Measurements from ENCODE around the gene URM1. TPM values are rescaled to one million over a fixed set of nuclear protein-coding genes. Genes with fewer than 3 reads are reported as not detected.

Gene URM1
- total RNA-seq, 1 donor from 2014 or later, result 57.7 TPM

DNA sequence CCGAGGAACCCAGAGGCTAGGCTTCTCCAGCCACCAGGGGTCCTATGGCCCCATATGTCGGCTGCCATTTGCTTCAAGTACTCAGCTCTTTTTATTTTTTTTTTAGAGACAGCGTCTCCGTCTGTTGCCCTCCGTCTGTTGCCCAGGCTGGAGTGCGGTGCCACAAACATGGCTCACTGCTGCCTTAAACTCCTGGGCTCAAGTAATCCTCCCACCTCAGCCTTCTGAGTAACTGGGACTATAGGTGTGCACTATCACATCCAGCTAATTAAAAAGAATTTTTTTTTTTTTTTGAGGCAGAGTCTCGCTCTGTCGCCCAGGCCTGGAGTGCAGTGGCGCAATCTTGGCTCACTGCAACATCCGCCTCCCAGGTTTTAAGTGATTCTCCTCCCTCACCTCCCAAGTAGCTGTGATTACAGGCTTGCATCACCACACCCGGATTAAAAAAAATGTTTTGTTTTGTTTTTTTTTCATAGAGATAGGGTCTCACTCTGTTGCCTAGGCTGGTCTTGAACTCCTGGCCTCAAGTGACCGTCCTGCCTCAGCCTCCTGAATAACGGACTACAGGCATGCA is 58.4 kb downstream of the URM1 start:
- DNase-seq (ENCODE audit: low spot score), result no peak

DNA sequence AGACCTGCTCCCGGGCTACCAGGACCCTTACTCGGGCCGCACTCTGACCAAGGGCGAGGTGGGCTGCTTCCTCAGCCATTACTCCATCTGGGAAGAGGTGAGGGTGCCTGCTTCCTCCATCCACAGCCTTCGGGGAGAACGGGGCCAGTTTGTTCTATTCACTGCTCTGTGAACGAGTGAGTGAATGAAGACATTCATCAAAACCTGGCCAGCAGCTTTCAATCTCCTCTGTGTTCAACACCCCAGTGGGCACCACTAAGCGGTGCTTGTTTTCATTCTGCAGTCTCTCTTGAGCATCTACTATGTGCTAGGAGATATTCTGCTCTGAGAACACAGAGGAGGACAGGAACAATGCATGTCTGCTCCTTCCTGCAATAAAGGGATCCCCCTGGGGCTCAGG is 60.0 kb downstream of the URM1 start:
- no peak for DNase-seq (ENCODE audit: low spot score)

DNA sequence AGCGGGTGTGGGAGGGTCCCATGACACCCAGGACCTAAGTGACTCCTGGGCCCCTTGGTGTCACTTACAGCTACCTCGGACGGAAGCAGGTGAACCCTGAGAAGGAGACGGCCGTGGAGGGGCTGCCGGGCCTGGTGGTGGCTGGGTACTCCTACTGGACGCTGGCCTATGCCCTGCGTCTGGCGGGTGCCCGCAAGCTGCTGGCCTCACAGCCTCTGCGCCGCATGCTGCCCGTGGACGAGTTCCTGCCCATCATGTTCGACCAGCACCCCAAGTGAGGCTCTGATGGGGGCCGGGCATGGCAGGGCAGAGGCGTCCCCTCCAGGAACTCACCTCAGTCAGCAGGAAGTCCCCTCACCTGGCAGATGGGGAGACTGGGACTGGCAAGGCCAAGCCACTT is 63.2 kb downstream of the URM1 start:
- no peak for DNase-seq (ENCODE audit: low spot score)

DNA sequence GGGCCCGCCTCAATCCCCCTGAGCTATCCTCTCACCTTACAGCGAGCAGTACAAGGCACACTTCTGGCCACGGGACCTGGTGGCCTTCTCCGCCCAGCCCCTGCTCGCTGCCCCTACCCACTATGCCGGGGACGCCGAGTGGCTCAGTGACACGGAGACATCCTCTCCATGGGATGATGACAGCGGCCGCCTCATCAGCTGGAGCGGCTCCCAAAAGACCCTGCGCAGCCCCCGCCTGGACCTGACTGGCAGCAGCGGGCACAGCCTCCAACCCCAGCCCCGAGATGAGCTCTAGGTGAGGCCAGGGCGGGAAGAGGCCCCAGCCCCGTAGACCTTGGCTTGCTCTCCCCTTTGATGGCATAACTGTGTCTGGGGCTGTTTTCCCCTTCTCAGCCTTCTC is 64.4 kb downstream of the URM1 start:
- no peak for DNase-seq (ENCODE audit: low spot score)

DNA sequence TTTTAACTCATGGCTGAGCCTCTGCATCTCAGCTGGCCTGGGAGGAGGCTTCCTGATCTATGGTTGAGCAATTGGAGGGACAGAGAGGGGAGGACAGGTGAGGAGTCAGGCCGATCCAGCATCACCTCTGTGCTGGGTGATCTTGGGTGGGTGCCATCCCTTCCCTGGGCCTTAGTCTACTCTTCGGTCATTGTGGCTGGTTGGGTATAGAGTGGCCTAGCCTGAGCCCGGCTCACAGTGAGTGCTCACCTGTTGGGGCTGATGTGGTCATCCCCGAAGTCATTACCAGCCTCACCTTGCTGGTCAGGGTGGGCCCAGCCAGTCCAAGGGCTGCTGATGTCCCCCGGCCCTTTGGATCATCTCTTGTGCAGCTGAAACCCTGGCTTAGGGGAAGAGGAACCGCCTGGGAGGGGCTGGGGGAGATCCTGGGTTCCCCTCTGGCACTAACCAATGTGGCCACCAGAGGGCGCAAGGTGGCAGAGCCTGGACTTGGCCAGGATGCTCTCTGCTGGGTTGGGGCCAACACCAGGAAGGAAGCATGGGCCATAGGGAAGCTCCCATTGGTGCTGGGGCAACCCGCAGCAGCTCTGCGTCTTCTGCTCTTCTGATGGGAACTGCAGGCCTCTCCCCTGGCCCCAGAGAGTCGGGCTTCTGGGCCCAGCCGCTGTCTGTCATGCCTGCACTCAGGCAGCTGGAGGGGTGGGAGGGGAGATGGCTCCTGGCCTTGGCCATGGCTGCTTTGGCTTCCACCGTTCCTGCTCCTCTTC is 67.4 kb downstream of the URM1 start:
- DNase-seq (ENCODE audit: low spot score), result peak; percentile 83

DNA sequence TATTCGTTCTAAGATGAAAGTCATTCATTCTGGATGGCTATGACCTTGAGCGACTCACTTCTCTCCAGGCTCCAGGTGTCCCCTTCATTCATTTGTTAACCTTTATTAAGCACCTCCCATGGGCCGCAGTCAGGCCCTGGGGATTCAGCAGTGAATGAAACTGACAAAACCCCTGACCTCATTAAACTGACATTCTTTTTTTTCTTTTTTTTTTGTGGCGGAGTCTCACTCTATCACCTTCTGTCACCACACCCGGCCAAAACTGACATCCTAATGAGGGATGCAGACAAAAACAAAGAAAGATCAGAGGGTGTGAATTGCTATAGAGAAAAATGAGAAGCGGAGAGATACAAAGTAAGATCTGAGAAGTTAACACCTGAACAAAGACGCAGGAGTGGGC is 68.1 kb downstream of the URM1 start:
- no peak for DNase-seq (ENCODE audit: low spot score)

Other genes with a start within 250 kb of the URM1 start
- 87.8 TPM for gene PTGES2, start 243.6 kb upstream of the URM1 start, total RNA-seq
- 143 TPM for gene LCN2, start 221.9 kb upstream of the URM1 start, total RNA-seq
- gene BBLN, start 211.1 kb upstream of the URM1 start, total RNA-seq, result 179 TPM
- gene CIZ1, start 179.8 kb upstream of the URM1 start, total RNA-seq, result 134 TPM
- 31.4 TPM for gene DNM1, start 168.0 kb upstream of the URM1 start, total RNA-seq
- 125 TPM for gene GOLGA2, start 95.4 kb upstream of the URM1 start, total RNA-seq
- gene SWI5, start 95.1 kb upstream of the URM1 start, total RNA-seq, result 21.9 TPM
- 32.7 TPM for gene TRUB2, start 48.9 kb upstream of the URM1 start, total RNA-seq
- 91.8 TPM for gene COQ4, start 48.5 kb upstream of the URM1 start, total RNA-seq
- gene SLC27A4, start 30.8 kb upstream of the URM1 start, total RNA-seq, result 37.1 TPM
- gene CERCAM, start 49.5 kb downstream of the URM1 start, total RNA-seq, result 51.3 TPM
- 24.0 TPM for gene ODF2, start 84.6 kb downstream of the URM1 start, total RNA-seq
- gene GLE1, start 133.3 kb downstream of the URM1 start, total RNA-seq, result 19.8 TPM
- gene SPTAN1, start 181.2 kb downstream of the URM1 start, total RNA-seq, result 398 TPM

Data from ureter (tissue), 1 donor.